M059J (cell line): ENCODE results near the gene FGFR2. TPM values are rescaled to one million over a fixed set of nuclear protein-coding genes. Genes with fewer than 3 reads are reported as not detected.
A peak's percentile ranks its signal among the peaks of the same experiment; 100 is the strongest.
"Not testable (repeated sequence)": the region's sequence is repeated elsewhere in the genome, so short reads cannot be mapped to it uniquely, and the experiment has no call there.

Source experiments
- DNase-seq: peaks from one replicate; pipeline ENCODE4 v3.0.0-alpha.2; 2012; ENCODE audit warnings: low read depth
- total RNA-seq: library from RNA; depleted of rRNA; stranded (reverse); fragments of >200 nt; shearing (Covaris generic); gene quantifications from 2 replicates; pipeline ENCODE4 v1.2.3, GENCODE V29; 2014

The FGFR2 gene
- total RNA-seq, 1 experiment from 2014 or later = 6.8 TPM

DNA sequence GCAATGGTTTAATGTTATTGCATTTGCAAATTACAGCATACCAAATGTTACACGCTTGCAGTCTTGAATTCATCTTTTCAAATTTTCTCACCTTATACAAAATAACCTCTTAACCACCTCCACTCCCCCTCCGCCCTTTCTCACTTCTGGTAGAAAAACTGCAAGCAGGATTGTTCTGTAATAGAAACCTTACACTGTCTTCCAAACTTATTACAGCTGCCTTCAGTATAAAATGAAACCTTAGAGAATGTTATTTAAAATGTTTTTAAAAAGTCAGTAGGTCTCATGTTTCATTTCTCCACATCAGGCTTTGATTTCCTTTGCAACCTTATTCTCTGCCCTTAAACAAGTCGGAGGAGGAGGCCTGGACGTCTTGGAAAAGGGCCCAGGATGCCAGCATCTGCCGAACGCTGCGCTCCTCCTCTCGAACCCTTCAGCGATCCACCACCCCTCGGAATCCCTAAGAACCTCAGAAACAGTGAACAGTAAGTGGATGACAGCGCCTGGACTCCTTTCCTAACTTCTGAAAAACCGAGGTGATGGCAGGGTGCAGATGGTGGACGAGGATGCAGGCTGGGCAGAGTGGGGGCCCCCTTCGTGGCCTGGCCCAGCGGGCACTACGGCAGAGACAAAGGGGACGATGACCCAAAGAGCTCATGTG lies 74.0 kb downstream of the FGFR2 start:
- DNase-seq = no peak

DNA sequence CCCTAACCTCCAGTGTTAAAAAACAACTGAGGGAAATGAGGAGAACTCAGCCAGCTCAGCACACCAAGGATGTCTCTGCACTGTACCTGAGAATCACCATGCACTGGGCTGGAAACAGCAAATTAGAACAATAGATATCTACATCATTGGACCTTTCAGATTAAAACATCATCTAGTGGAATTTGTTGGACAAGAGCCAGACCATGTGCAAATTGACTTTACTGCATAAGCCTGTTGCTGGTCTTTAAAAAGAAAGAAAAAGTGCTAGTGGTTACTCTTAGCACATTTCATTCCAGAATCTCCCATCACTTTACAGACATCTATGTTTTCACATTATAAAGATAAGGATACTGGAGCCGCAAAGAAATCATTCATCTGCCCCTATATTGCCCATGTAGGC lies 75.4 kb downstream of the FGFR2 start:
- no peak for DNase-seq

GRCh38 chr10:121521794-121522556 lies 76.3 kb downstream of the FGFR2 start:
- no peak for DNase-seq

DNA sequence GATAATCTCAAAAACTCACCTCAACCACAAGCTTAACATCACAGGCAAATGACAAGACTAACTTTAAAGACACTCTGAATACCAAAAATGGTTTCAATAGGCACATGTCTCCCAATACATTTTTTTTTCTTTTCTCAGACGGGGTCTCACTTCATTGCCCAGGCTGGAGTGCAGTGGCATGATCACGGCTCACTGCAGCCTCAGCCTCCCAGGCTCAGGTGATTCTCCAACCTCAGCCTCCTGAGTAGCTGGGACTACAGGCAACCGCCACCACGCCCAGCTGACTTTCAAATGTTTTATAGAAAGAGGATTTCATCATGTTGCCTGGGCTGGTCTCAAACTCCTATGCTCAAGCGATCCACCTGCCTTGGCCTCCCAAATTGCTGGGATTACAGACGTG lies 77.7 kb downstream of the FGFR2 start:
- DNase-seq = not testable (repeated sequence)

DNA sequence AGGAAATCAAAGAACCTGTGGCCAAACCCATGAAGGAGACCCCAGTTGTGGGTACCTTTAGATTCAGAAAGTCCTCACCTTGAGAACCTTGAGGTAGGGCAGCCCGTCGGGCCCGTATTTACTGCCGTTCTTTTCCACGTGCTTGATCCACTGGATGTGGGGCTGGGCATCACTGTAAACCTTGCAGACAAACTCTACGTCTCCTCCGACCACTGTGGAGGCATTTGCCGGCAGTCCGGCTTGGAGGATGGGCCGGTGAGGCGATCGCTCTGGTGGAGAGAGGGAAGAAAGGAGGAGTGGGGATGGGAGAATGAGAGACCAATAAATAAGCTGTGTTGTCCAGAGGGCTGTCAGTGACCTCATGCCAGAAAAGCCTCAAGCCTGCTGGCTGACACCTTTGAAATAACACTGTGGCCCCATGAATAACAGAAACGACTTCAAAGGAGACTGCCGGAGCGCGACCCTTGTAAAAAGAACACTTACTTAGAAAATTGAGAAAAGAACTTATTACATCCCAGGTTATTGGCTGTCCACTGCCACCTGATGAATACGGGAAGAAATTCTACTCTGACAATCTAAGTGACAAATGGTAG lies 78.2 kb downstream of the FGFR2 start:
- DNase-seq = no peak

GRCh38 chr10:121519411-121519810 lies 78.8 kb downstream of the FGFR2 start:
- no peak for DNase-seq

GRCh38 chr10:121518333-121518732 lies 79.9 kb downstream of the FGFR2 start:
- DNase-seq = no peak

- DNase-seq = no peak
Observed at GRCh38 chr10:121516093-121516865, 82.0 kb downstream of the FGFR2 start.

GRCh38 chr10:121514141-121514865 lies 83.9 kb downstream of the FGFR2 start:
- DNase-seq = peak; percentile 50

DNA sequence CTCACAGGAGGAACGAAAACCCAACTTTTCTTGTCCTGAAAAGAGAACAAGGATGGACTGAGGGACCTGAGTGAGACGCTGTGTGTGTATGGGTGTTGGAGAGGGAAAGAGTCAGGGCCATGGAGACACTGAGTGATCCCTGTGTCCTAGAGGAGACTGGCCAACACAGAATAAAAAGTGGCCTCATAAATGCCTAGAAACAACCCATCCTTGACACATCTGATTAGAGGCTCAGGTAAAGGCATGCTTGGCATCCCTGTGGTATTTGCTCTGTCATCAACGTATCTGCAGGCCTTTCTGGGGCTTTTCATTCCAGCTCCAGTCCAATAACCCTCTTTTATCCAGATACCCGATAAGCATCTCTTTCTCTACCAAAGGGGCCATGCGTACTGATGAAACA lies 86.3 kb downstream of the FGFR2 start:
- DNase-seq = peak; percentile 45

- no peak for DNase-seq
Observed at GRCh38 chr10:121511460-121511859, 86.8 kb downstream of the FGFR2 start.

GRCh38 chr10:121510201-121510771 lies 88.0 kb downstream of the FGFR2 start:
- DNase-seq = peak; percentile 88

DNA sequence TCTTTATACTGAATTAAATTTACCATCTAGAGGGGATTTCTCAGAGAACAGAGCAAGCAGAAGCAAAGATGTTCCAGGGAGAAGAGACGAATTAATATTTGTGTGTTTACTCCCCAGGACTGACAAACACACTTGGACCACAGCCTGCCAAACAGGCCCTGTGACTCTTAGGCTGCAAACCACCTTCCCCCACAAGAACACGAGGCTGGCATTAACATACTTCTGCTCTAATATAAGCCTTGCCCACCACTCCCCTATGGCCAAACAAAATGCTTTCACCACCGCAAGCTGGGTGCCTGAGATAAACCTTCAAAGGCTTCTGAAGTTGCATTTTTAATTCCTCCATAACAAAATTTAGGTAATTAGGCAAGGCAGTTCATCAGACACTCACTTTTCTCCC lies 88.4 kb downstream of the FGFR2 start:
- DNase-seq = no peak

DNA sequence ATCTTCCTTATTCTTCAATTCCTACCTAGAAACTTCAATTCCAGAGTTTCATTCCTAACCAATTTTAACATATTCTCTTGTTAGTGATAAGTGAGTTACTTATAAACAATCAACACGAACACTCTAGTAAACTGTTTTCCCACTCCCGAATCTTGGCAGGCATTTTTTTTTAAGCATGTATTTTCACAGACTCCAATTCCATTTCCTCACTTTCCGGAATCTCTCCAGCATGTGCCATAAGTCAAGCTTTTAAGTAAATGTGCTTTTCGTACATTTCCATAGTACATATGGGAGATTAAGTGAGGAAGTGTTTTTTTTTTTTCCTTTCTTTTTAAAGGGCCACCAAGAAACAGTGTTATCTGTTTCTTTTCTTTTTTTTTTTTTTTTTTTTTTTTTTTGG lies 89.1 kb downstream of the FGFR2 start:
- no peak for DNase-seq

DNA sequence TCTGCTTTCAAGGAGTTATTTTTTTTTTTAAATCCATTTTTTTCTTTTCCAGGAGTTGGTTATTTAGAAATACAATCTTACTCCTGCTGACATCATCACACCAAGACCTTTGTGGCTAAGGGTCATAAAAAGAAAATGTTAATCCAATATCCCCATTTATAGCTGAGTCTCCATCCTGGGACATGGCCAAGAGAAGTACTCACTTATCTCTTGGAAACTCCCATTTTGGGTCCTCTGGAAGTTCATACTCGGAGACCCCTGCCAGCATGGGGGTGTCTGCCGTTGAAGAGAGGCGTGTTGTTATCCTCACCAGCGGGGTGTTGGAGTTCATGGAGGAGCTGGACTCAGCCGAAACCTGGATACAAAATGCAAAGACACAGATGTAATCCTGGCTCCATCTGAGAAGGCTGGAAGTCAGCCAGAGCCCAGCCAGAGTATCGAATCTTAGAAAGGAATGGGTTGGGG lies 94.6 kb downstream of the FGFR2 start:
- peak; percentile 53 for DNase-seq

GRCh38 chr10:121501796-121502195 lies 96.4 kb downstream of the FGFR2 start:
- DNase-seq = no peak

DNA sequence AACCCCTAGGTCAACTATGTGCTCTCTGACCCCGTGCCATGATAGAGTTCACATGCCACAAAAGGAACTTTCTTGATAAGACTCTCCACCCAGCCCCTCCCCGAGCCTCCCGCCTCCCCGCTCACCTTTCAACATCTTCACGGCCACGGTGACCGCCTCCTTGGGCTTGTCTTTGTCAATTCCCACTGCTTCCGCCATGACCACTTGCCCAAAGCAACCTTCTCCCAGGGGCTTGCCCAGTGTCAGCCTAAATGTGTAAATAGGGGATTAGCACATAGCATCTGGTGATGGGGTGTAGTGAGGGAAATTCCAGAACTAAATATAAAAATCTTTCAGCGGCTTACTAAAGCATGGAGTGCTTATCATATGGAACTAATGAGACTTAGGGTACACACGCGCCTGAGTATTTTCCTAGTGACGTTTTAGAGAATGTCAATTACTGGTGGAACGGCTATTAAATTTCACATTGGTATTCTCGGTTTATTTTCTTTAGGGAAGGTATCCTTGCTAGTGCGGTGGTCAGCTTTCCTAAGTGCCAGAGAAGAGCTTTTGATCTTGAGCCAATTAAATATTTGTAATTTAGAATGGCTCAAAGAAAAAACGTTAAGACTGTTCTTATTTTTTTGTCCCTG lies 97.4 kb downstream of the FGFR2 start:
- DNase-seq = no peak

DNA sequence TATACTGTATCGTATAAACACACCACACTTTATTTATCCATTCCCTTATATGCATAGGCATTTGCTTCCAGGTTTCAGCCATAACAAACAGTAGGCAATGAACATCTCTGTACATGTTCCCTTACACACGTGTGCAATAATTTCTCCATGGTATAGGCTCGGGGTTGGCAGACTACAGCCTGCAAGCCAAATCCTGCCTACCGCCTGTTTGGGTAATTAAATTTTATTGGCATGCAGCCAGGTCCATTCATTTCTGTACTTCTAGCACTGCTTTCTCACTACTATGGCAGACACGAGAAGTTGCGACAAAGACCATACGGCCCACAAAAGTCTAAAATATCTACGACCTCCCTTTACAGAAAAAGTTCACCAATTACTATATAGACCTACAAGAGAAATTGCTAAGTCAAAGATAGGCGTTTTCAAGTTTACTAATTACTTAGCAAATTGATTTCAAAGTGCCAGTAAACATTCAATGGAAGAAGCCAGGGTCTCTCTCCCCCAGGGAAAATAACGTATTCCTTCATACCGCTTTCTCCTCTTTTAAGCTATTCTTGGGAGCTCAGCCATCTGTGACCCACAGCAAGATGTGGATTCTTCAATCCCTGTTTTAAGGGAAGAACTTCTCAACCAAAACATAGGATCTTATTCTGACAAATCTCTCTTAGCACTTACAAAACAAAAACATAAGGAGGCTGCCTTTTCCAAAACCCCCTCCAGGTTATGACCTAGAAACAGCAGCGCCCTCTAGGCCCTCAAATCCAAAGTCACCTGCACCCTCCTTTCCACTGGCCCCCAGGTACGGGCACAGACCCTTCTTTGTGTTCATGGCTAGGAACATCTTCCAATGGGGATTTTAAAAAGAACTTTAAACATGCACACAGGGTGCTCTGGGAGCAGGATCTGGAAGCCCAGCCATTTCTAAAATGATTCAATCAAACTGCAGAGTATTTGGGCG lies 100.5 kb downstream of the FGFR2 start:
- DNase-seq = no peak

DNA sequence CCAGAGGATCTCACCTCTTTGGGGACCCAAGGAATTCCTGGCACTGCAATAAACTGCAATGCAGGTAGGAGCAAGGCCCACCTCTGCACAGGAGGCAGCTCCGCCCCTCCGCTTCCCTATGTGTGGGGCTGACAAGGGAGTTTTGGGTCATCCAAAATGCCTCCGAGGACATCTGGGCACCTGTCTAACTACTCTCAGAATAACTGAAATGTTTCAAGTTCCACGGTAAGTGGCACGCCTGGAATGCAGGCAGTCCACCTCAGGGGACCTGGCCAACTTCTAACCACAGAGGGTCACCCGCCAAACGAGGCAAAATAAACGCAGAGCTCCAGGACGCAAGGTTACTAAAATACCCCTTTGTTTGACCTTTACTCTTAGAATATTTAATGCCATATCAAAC lies 102.5 kb downstream of the FGFR2 start:
- DNase-seq = no peak
